Prostate gland (tissue), 2 donors: Measurements from ENCODE around the gene ATP2A2.

Experiments
- CTCF ChIP-seq, 4 experiments: fragments of 200-600 bp in 2 of 4; fragments of 450-650 bp in 2 of 4; sonication (generic) in 2 of 4; IDR thresholded peaks; 1 replicate in 3 of 4; 2 replicates in 1 of 4; pipeline ENCODE4 v1.5.1; 2016 to 2019; ENCODE audit warnings: antibody characterized with exemption in 4 of 4, mild to moderate bottlenecking in 2 of 4, moderate library complexity in 2 of 4
- POLR2A ChIP-seq: fragments of 450-650 bp; IDR thresholded peaks from one replicate; pipeline ENCODE4 v1.6.1; 2016; ENCODE audit warnings: antibody characterized with exemption, mild to moderate bottlenecking

GRCh38 chr12:110353211-110353965 lies 72.3 kb downstream of the ATP2A2 start:
- TF ChIP-seq CTCF (IDR thresholded peaks at IDR 0.05) (no peak), POLR2A (no peak)
